Mucosa of stomach (tissue), 1 donor: ENCODE results near the gene SPTBN1.
A peak's percentile ranks its signal among the peaks of the same experiment; 100 is the strongest.
"Not testable (repeated sequence)": the region's sequence is repeated elsewhere in the genome, so short reads cannot be mapped to it uniquely, and the experiment has no call there.

ENCODE experiments used
- H3K27me3 ChIP-seq: one replicate; pipeline ENCODE4 v1.7.0; 2013; ENCODE audit warnings: mild to moderate bottlenecking, low read length; ENCODE audit not compliant: control insufficient read depth, insufficient read depth
- H3K36me3 ChIP-seq: one replicate; pipeline ENCODE4 v1.7.0; 2013; ENCODE audit warnings: low read length; ENCODE audit not compliant: control insufficient read depth, insufficient read depth
- H3K4me1 ChIP-seq: one replicate; pipeline ENCODE4 v1.7.0; 2013; ENCODE audit warnings: mild to moderate bottlenecking, low read length; ENCODE audit not compliant: control insufficient read depth, insufficient read depth
- H3K4me3 ChIP-seq: one replicate; pipeline ENCODE4 v1.7.0; 2013; ENCODE audit warnings: low read length
- H3K9ac ChIP-seq: one replicate; pipeline ENCODE4 v1.7.0; 2013; ENCODE audit warnings: mild to moderate bottlenecking, low read length, moderate library complexity
- H3K9me3 ChIP-seq: one replicate; pipeline ENCODE4 v1.7.0; 2013; ENCODE audit warnings: mild to moderate bottlenecking, low read length, moderate library complexity; ENCODE audit not compliant: control insufficient read depth
- donor health status: Pancreatic carcinoma.

The SPTBN1 gene

DNA sequence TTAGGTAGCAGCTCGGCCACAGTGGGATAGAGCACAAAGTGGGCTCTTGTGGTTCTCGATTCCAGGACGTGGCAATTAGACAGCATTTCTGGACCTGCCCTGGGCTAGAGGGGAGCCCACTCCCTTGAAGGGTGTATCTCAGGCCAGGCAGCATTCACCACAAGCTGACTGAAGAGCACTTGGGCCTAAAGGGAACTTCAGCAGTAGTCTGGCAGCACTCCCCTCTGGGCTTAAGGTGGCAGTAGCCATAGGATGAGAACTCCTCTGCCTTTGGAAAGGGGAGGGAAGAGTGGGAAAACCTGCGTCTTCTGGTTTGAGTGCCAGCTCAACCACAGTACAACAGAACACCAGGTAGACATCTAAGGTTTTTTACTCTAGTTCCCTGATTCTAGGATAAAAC is 239.3 kb downstream of the SPTBN1 start:
- Histone ChIP-seq H3K36me3 (no peaks in the 10 kb centered on the region), H3K4me1 (no peaks in the 10 kb centered on the region), H3K9ac (no peak overlapping the region), H3K27me3 (peaks cover 5% of the 10 kb centered on the region), H3K4me3 (no peak overlapping the region), H3K9me3 (no peaks in the 10 kb centered on the region)

DNA sequence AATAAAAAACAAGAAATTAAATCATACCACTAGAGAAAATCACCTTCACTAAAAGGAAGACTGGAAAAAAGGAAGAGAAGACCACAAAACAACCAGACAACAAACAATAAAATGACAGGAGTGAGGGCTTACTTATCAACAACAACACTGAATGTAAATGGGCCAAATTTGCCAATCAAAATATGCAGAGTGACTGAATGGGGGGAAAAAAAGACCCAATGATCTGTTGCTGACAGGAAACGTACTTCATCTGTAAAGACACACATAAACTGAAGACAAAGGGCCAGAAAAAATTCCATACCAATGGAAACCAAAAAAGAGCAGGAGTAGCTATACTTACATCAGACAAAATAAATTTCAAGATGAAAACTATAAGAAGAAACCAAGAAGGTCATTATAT is 241.8 kb downstream of the SPTBN1 start:
- Histone ChIP-seq H3K27me3 (peaks cover 5% of the 10 kb centered on the region), H3K36me3 (no peaks in the 10 kb centered on the region), H3K4me1 (no peaks in the 10 kb centered on the region), H3K9ac (no peak overlapping the region), H3K9me3 (no peaks in the 10 kb centered on the region), H3K4me3 (no peak overlapping the region)

DNA sequence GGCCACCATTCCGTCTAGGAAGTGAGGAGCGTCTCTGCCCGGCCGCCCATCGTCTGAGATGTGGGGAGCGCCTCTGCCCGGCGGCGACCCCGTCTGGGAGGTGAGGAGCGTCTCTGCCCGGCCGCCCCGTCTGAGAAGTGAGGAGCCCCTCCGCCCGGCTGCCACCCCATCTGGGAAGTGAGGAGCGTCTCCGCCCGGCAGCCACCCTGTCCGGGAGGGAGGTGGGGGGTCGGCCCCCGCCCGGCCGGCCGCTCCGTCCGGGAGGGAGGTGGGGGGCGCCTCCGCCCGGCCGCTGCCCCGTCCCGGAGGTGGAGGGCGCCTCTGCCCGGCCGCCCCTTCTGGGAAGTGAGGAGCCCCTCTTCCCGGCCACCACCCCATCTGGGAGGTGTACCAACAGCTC is 242.8 kb downstream of the SPTBN1 start:
- not testable (repeated sequence) for H3K27me3 ChIP-seq, H3K36me3 ChIP-seq, H3K9me3 ChIP-seq, H3K9ac ChIP-seq, H3K4me3 ChIP-seq, H3K4me1 ChIP-seq

DNA sequence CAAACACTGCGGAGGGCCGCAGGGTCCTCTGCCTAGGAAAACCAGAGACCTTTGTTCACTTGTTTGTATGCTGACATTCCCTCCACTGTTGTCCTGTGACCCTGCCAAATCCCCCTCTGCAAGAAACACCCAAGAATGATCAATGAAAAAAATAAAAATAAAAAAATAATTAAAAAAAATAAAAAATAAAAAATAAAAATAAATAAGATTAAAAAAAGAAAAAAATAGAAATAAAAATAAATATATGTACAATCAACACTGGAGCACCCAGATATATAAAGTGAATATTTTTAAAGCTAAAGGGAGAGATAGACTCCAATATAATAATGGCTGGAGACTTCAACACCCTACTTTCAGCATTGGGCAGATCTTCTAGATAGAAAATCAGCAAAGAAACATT is 243.5 kb downstream of the SPTBN1 start:
- Histone ChIP-seq H3K4me1 (no peaks in the 10 kb centered on the region), H3K4me3 (no peak overlapping the region), H3K36me3 (no peaks in the 10 kb centered on the region), H3K27me3 (peaks cover 5% of the 10 kb centered on the region), H3K9ac (no peak overlapping the region), H3K9me3 (no peaks in the 10 kb centered on the region)

DNA sequence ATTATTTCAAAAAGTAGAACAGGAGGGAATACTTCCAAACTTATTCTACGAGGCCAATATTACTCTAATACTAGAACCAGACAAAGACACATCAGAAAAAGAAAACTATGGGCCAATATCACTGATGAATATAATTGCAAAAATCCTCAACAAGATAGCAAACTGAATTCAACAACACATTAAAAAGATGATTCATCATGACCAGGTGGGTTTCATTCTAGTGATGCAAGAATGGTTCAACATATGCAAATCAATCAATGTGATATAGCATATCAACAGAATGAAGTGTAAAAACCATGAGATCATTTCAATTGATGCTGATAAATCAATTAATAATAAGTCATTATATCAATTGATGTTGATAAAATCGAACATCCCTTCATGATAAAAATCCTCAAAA is 244.9 kb downstream of the SPTBN1 start:
- Histone ChIP-seq H3K9ac (no peak overlapping the region), H3K36me3 (no peaks in the 10 kb centered on the region), H3K27me3 (no peaks in the 10 kb centered on the region), H3K4me1 (no peaks in the 10 kb centered on the region), H3K9me3 (no peaks in the 10 kb centered on the region), H3K4me3 (no peak overlapping the region)

DNA sequence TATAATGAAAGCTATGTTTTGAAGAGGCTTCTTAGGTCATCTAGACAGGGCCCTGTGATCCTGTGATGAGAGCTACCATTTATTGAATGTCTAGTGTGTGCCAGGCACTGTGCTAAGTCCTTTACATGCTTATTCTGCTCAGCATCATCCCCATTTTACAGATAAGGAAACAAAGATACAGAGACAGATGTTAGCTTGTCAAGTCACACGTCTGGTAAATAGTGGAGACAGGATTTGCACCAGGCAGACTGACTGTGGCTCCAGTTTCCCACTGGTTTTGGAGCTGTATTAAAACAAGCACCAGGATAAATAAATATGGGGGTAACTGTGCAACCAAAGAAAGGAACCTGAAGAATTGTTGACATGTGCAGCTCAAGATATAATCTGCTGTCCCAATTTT is 248.1 kb downstream of the SPTBN1 start:
- H3K4me1 ChIP-seq: peaks cover 9% of the 10 kb centered on the region
- no peak overlapping the region for H3K9ac ChIP-seq
- no peaks in the 10 kb centered on the region for H3K9me3 ChIP-seq
- no peaks in the 10 kb centered on the region for H3K36me3 ChIP-seq
- H3K27me3 ChIP-seq: no peaks in the 10 kb centered on the region
- H3K4me3 ChIP-seq: no peak overlapping the region

DNA sequence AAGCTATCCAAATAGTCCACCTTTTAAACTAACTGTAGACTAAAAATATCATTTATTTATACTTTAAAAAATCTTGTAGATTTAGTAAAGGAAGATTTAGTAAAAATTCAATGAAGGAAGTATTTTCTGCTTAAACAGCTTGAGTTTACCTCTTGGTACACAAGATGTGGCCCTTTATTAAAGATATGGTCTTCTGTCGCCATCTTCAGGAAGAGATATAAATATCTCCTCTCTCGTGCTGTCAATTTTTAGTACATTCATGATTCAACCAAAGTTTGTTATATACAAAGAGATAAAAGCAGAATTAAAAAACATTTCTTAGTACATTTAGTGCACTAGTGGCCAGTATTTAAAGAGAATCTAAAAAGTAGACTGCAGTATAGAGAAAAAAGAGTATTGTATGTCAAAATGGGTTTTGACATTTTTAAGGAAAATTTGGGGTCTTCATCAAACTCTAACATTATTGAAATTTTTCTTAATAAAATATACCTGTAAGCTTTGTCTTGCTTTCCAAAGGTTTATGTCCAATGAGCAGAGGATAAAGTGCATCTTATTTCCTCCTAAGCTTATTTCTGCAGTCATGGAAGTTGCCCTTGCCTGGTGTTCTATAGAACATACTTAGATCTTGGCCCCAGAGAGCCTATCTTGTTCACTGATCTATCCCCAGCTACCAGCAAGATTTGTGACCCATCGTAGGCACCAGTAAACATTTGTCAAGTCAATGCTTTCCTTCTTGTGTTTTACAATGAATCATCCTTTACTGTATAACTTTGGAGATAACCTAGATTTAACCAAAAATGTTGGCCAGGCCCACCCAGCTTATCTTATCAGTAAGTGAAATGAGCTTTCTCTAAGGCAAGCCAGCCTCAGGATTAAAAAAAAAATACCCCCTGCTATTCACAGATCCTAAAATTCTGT is 248.8 kb downstream of the SPTBN1 start:
- Histone ChIP-seq H3K9me3 (no peaks in the 10 kb centered on the region), H3K27me3 (no peaks in the 10 kb centered on the region), H3K9ac (no peak overlapping the region), H3K4me3 (no peak overlapping the region), H3K4me1 (peaks cover 15% of the 10 kb centered on the region), H3K36me3 (no peaks in the 10 kb centered on the region)

DNA sequence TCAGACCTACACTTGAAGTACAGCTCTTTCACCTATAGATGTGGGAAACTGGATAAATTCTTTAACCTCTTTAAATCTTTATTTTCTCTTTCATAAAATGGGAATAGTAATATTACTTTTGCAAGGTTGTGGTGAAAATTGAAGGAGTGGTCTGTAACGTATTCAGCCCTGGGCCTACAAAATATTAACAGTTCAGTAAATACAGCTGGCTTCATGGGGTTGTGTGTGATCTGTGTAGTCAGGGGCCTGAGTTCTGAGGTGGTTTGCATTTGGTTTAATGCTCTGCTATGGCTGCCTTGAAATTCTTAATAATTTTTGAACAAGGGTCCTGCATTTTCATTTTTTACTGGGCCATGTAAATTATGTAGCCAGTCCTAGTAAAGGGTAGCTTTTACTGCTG is 250.5 kb downstream of the SPTBN1 start:
- no peaks in the 10 kb centered on the region for H3K36me3 ChIP-seq
- H3K27me3 ChIP-seq: no peaks in the 10 kb centered on the region
- H3K4me3 ChIP-seq: no peak overlapping the region
- H3K9me3 ChIP-seq: no peaks in the 10 kb centered on the region
- H3K4me1 ChIP-seq: peaks cover 15% of the 10 kb centered on the region
- H3K9ac ChIP-seq: no peak overlapping the region

DNA sequence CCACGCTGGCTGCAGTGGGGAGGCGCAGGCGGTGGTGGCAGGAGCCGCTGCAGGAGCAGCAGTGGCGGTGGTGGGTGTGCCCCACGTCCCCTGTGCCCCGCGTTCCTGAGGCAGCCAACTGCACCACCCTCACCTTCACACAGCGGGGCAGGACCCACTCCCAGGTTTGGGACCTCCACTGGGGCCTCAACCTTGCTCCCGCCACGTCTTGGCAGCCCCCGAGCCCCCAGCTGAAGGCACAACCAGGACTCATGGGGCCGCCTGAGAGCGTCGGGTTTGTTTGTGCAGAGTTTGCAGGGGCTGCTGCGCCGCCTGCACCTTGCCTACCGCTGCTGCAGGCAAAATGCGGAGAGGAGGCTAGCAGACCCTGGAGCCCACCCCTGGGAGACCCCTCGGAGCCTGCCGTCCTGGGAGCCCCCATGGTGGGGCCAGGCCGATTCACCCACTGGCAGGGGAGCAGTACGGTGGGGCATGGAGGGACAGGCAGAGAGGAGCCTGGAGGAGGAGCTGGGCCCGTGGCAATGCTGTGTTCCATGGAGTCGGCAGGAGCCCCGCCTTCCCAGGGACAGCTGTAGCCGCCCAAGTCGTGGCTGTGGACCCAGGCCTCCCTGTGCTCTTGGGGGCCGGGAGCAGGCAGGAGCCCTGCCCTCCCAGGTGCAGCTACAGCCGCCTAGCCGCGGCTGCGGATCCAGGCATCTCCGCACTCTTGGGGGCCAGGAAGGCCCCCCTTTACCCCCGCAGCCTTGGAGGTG is 252.6 kb downstream of the SPTBN1 start:
- H3K36me3 ChIP-seq: no peaks in the 10 kb centered on the region
- H3K4me1 ChIP-seq: peaks cover 15% of the 10 kb centered on the region
- no peaks in the 10 kb centered on the region for H3K9me3 ChIP-seq
- H3K4me3 ChIP-seq: peak overlapping the region; percentile 41
- no peaks in the 10 kb centered on the region for H3K27me3 ChIP-seq
- peak overlapping the region; percentile 51 for H3K9ac ChIP-seq

DNA sequence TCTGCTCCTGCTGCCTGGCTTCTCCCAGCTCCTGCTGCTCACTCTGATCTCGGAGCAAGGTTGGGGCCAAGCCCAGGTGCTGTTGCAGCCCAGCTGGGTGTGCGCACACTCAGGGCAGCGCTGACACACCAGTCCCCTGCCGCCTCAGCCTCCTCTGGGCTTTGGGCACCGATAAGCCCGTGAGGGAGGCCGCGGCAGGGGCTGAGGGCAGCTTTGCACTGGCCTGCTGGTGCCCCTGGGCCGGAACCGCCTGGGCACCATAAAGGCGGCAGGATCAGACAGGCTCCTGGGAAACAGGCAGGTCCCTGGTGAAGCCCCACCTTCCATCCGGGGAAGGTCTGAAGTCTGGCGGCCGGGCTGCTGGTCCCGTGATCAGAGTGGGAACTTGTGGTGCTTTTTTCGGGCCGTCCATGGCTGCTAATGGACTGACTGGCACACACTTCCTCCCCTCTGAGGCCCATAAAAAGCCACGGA is 253.2 kb downstream of the SPTBN1 start:
- H3K9ac ChIP-seq: peak overlapping the region; percentile 51
- no peaks in the 10 kb centered on the region for H3K36me3 ChIP-seq
- no peaks in the 10 kb centered on the region for H3K9me3 ChIP-seq
- no peak overlapping the region for H3K4me3 ChIP-seq
- H3K4me1 ChIP-seq: peaks cover 15% of the 10 kb centered on the region
- no peaks in the 10 kb centered on the region for H3K27me3 ChIP-seq

DNA sequence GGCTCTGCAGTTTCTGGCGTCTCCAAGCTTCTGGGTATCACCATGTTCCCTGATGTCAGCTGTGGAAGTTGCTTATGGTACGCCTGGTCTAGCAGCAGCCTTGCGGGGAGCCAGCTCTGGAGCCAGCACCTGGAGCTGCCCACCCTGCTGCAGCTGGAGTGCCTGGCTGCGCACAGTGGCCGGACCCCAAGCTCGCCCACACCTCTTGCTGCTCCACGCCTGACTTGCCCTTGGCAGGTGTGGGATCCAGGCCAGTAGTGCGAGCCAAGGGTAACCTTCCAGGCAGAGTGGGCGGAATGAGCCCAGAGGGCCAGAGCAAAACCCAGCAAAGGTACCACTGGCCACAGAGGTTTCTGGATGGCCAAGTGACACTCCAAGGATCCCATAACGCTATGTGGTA is 254.1 kb downstream of the SPTBN1 start:
- no peak overlapping the region for H3K9ac ChIP-seq
- no peaks in the 10 kb centered on the region for H3K27me3 ChIP-seq
- no peaks in the 10 kb centered on the region for H3K9me3 ChIP-seq
- H3K4me3 ChIP-seq: no peak overlapping the region
- H3K4me1 ChIP-seq: peaks cover 15% of the 10 kb centered on the region
- H3K36me3 ChIP-seq: no peaks in the 10 kb centered on the region

DNA sequence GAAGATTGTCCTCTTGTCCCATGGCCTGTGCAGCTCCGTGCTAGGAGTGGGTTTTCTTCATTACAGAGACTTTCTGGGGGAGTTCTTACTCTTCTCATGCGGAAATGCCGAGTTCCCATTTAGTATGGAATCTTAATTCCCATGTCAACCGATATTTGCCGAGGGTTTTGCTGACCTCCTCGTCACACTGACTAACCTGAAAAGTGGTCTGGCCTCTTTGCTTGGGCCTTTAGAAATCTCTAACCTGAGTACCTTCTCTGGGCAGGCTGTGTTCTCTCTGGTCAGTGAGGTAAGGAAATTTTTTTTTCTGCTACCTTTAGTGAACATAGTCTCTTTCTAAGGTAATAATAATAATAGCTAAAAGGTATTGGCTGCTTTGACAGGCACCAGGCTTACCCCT is 256.4 kb downstream of the SPTBN1 start:
- no peaks in the 10 kb centered on the region for H3K9me3 ChIP-seq
- no peak overlapping the region for H3K9ac ChIP-seq
- no peaks in the 10 kb centered on the region for H3K27me3 ChIP-seq
- no peaks in the 10 kb centered on the region for H3K36me3 ChIP-seq
- H3K4me3 ChIP-seq: no peak overlapping the region
- H3K4me1 ChIP-seq: peaks cover 15% of the 10 kb centered on the region
